HEK293T (cell line): ENCODE results near the gene FOXG1.

Experiments used
- CTCF ChIA-PET: fragments of 350-600 bp; formaldehyde crosslinking; extraction: SDS; loops from one replicate; lab custom pipeline; 2021; ENCODE audit warnings: antibody characterized with exemption, inconsistent platforms; lab: Yijun Ruan, JAX
- POLR2A ChIA-PET: fragments of 350-600 bp; formaldehyde crosslinking; extraction: SDS; loops from one replicate; lab custom pipeline; 2020; ENCODE audit warnings: antibody characterized with exemption, inconsistent platforms; lab: Yijun Ruan, JAX
- DNase-seq: peaks from one replicate; pipeline ENCODE4 v3.0.0; 2012; ENCODE audit warnings: mixed read lengths; ENCODE audit errors: extremely low spot score
- ARNT ChIP-seq: fragments of 450-650 bp; IDR thresholded peaks from 2 replicates; pipeline ENCODE4 v1.6.1; 2017; ENCODE audit warnings: mild to moderate bottlenecking
- BHLHE40 ChIP-seq: fragments of 450-650 bp; IDR thresholded peaks from 2 replicates; pipeline ENCODE4 v1.6.1; 2016; ENCODE audit warnings: mild to moderate bottlenecking, moderate library complexity, borderline replicate concordance
- CTBP1 ChIP-seq: fragments of 450-650 bp; IDR thresholded peaks from 2 replicates; pipeline ENCODE4 v1.6.1; 2016; ENCODE audit warnings: borderline replicate concordance
- ELF4 ChIP-seq: fragments of 450-650 bp; IDR thresholded peaks from 2 replicates; pipeline ENCODE4 v1.6.1; 2017; ENCODE audit warnings: antibody characterized with exemption
- FOXA1 ChIP-seq: fragments of 450-650 bp; IDR thresholded peaks from 2 replicates; pipeline ENCODE4 v1.6.1; 2016; ENCODE audit warnings: mild to moderate bottlenecking
- FOXK2 ChIP-seq: fragments of 450-650 bp; IDR thresholded peaks from 2 replicates; pipeline ENCODE4 v1.6.1; 2016; ENCODE audit warnings: mild to moderate bottlenecking
- FOXM1 ChIP-seq: fragments of 450-650 bp; IDR thresholded peaks from 2 replicates; pipeline ENCODE4 v1.6.1; 2017; ENCODE audit warnings: mild to moderate bottlenecking, borderline replicate concordance
- HDGF ChIP-seq: fragments of 450-650 bp; IDR thresholded peaks from 2 replicates; pipeline ENCODE4 v1.6.1; 2017; ENCODE audit warnings: antibody characterized with exemption, borderline replicate concordance
- L3MBTL2 ChIP-seq: fragments of 450-650 bp; conservative IDR thresholded peaks from 2 replicates; pipeline ENCODE4 v1.6.1; 2016; ENCODE audit warnings: mild to moderate bottlenecking
- LEF1 ChIP-seq: fragments of 450-650 bp; IDR thresholded peaks from 2 replicates; pipeline ENCODE4 v1.6.1; 2017; ENCODE audit warnings: mild to moderate bottlenecking, borderline replicate concordance
- NFRKB ChIP-seq: fragments of 450-650 bp; IDR thresholded peaks from 2 replicates; pipeline ENCODE4 v1.6.1; 2016; ENCODE audit warnings: mild to moderate bottlenecking, moderate library complexity
- PKNOX1 ChIP-seq: fragments of 450-650 bp; IDR thresholded peaks from 2 replicates; pipeline ENCODE4 v1.6.1; 2016
- SP1 ChIP-seq: fragments of 450-650 bp; IDR thresholded peaks from 2 replicates; pipeline ENCODE4 v1.6.1; 2017
- SUZ12 ChIP-seq: fragments of 450-650 bp; IDR thresholded peaks from 2 replicates; pipeline ENCODE4 v1.6.1; 2016; ENCODE audit warnings: mild to moderate bottlenecking
- TARDBP ChIP-seq: fragments of 450-650 bp; IDR thresholded peaks from 2 replicates; pipeline ENCODE4 v1.6.1; 2016
- ZNF384 ChIP-seq: fragments of 450-650 bp; IDR thresholded peaks from 2 replicates; pipeline ENCODE4 v1.6.1; 2016

The FOXG1 gene

DNA sequence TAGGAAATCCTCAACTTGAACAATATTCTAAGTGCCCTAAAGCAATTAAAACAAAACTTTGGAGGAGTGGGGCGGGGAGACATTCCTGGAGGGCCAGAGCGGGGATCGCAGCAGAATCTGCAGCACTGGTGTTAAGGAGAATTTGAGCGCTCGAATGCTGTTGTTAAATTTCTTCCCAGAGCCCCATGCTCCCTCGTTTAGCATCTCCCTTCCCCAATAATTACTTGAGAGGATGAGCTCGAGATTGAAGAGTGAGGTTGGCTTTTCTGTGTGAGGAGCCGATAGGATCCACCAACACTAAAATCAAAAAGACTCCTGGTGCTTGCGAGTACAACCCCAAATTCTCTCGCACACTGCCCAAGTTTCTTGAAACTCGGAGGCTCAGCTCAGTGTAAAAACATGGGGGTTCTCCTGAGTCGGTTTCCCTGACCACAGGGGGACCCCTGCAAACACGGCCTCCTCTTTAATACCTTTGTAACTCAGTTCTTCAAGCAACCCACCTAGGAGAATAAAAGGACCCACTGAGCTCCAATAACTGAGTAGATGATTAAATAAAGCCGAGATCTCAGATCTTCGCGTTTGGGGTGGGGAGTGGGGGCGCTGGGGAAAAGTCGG lies 10.2 kb upstream of the FOXG1 start:
- no peak for TF ChIP-seq SP1
- no peak for TF ChIP-seq NFRKB
- TF ChIP-seq BHLHE40: no peak
- TF ChIP-seq FOXM1: no peak
- TF ChIP-seq L3MBTL2: no peak
- TF ChIP-seq PKNOX1: no peak
- POLR2A ChIA-PET: interaction anchor here (1.5 to 2.1 kb wide), 3 partner anchors 10 to 17 kb away, joined by 3 to 7 read pairs (median 4); partner anchors contain the start of gene FOXG1
- CTCF ChIA-PET: interaction anchor here (1.1 to 2.8 kb wide), 3 partner anchors 10 to 18 kb away, joined by 3 to 8 read pairs (median 4); partner anchors contain the start of gene FOXG1
- DNase-seq: no peak

DNA sequence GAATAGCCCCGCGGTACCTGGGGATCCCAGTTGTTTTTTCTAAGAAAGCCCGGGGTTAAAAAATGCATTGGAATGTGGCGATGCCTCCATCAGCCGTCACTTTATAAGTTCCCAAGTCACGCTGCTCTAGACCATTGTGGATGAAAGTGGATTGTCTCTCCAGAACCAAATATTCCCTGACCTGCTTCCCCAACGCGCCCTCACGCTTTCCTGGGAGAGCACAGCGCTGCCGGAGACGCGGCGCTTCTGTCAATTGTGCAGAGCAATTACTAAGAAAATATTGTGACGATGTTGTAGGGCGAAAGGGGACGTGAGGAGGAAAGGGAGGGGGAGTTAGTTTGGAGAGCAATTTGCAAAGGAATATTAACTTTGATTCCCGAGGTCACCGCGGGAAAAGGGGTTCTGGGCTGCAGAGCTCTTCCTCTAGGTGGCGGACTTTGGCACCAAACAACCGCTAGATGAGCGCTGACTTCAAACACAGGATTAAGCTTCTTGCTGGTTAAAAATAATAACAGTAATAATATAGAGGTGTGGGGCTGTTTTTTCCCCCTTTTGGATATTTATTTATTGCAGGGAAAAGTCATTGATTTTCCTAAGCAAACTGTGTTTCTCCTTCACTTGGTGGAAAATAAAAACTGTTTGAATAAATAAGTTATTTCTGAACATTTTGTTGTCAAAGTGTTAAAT lies 9.6 kb upstream of the FOXG1 start:
- TF ChIP-seq TARDBP (no peak), FOXK2 (no peak), HDGF (no peak), LEF1 (no peak), L3MBTL2 (no peak), SUZ12 (no peak), ELF4 (no peak), ARNT (no peak), CTBP1 (no peak), NFRKB (no peak), PKNOX1 (no peak), SP1 (no peak), ZNF384 (no peak), FOXA1 (no peak), FOXM1 (no peak)
- DNase-seq: no peak
- POLR2A ChIA-PET: interaction anchor here (1.5 to 2.1 kb wide), 3 partner anchors 10 to 16 kb away, joined by 3 to 7 read pairs (median 4); partner anchors contain the start of gene FOXG1
- CTCF ChIA-PET: interaction anchor here (0.6 to 1.4 kb wide), 4 partner anchors 9 to 1675 kb away, joined by 3 to 5 read pairs (median 4); partner anchors contain the start of gene FOXG1

DNA sequence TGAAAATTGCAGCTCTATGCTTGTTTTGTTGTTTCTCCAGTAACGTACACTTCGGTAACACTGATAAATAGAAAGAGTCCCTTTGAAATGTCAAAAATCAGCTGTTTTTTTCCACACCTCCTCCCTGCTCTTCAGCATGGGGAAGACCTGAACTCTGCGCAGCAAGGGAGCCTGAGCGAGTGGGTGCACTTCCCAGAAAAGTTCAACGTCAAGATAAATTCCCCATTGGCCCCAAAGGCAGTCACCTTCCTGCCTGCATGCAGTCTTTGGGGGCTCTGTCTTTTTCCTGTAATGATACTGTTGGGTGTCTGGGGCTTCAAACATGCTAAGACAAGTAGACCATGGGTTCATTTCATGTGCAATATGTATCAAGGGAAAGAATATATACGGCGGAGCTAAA lies 8.8 kb upstream of the FOXG1 start:
- ChIA-PET POLR2A (interaction anchor here (1.5 to 2.1 kb wide), 4 partner anchors 9 to 16 kb away, joined by 3 to 9 read pairs (median 6); partner anchors contain the start of gene FOXG1), CTCF (interaction anchor here (0.6 to 1.4 kb wide), 5 partner anchors 8 to 1674 kb away, joined by 3 to 5 read pairs (median 3); partner anchors contain the start of gene FOXG1)
- TF ChIP-seq ARNT (no peak), ZNF384 (no peak), CTBP1 (no peak), L3MBTL2 (no peak), SUZ12 (no peak), HDGF (no peak), PKNOX1 (no peak)
- DNase-seq: no peak

- POLR2A ChIA-PET: interaction anchor here (1.5 to 2.1 kb wide), 3 partner anchors 8 to 11 kb away, joined by 3 to 9 read pairs (median 4); partner anchors contain the start of gene FOXG1
- no peak for TF ChIP-seq FOXA1
- TF ChIP-seq L3MBTL2: no peak
- TF ChIP-seq CTBP1: no peak
- no peak for TF ChIP-seq ARNT
- no peak for TF ChIP-seq SUZ12
- TF ChIP-seq HDGF: no peak
- no peak for TF ChIP-seq SP1
- TF ChIP-seq FOXK2: no peak
- no peak for TF ChIP-seq PKNOX1
- CTCF ChIA-PET: interaction anchor here (0.7 to 1.6 kb wide), 4 partner anchors 8 to 468 kb away, joined by 3 to 5 read pairs (median 4); partner anchors contain the start of gene FOXG1
- no peak for DNase-seq
These were observed 8.2 kb upstream of the FOXG1 start for GRCh38 chr14:28758253-28758884.
